Caco-2 (cell line): ENCODE data around the gene DARS1. TPM values are rescaled to one million over a fixed set of nuclear protein-coding genes. Genes with fewer than 3 reads are reported as not detected.

Experiments
- BruUV-seq: library from RNA; stranded (reverse); fragments of 400-500 nt; replicated peaks from 2 replicates; lab custom pipeline; 2021; lab: Mats Ljungman, UMichigan
- CTCF ChIA-PET: fragments of 300-600 bp; sonication (Branson Sonifier 250); formaldehyde crosslinking; loops from one replicate; lab custom pipeline; 2022; ENCODE audit warnings: antibody characterized with exemption; lab: Charles Lee
- POLR2A ChIA-PET: fragments of 300-600 bp; sonication (Branson Sonifier 250); formaldehyde crosslinking; loops from one replicate; lab custom pipeline; 2022; ENCODE audit warnings: antibody characterized with exemption; lab: Charles Lee
- DNase-seq, 2 experiments: peaks; one replicate each; pipeline versions ENCODE4 v3.0.0 to v3.0.0-alpha.2; 2020 to 2022
- H3K27me3 ChIP-seq: replicated peaks from 2 replicates; pipeline ENCODE4 v1.6.0; 2011; ENCODE audit warnings: low read length; ENCODE audit not compliant: control insufficient read depth, insufficient read depth
- H3K36me3 ChIP-seq: 2 replicates; pipeline ENCODE4 v1.5.1; 2011; ENCODE audit warnings: low read length; ENCODE audit not compliant: control insufficient read depth, insufficient read depth
- H3K4me1 ChIP-seq: fragments of 250-450 bp; sonication (Bioruptor Pico); 2 replicates; pipeline ENCODE4 v1.5.1; 2020; ENCODE audit warnings: mild to moderate bottlenecking
- H3K4me3 ChIP-seq: 2 replicates; pipeline ENCODE4 v1.5.1; 2011; ENCODE audit warnings: low read depth, mild to moderate bottlenecking, control low read depth, low read length
- H3K9me3 ChIP-seq: fragments of 250-450 bp; sonication (Bioruptor Pico); 2 replicates; pipeline ENCODE4 v1.5.1; 2020; ENCODE audit warnings: mild to moderate bottlenecking, moderate library complexity
- H3K27ac Mint-ChIP-seq: one replicate; pipeline ENCODE4 v1.8.0; 2022; ENCODE audit warnings: mixed read lengths; ENCODE audit not compliant: unreplicated experiment
- H3K27me3 Mint-ChIP-seq: one replicate; pipeline ENCODE4 v1.8.0; 2022; ENCODE audit warnings: mixed read lengths; ENCODE audit not compliant: insufficient read depth, unreplicated experiment
- H3K36me3 Mint-ChIP-seq: one replicate; pipeline ENCODE4 v1.8.0; 2022; ENCODE audit warnings: mild to moderate bottlenecking, mixed read lengths; ENCODE audit not compliant: insufficient read depth, unreplicated experiment
- H3K4me1 Mint-ChIP-seq: one replicate; pipeline ENCODE4 v1.8.0; 2022; ENCODE audit warnings: low read depth, mixed read lengths; ENCODE audit not compliant: unreplicated experiment
- H3K4me3 Mint-ChIP-seq: one replicate; pipeline ENCODE4 v1.8.0; 2022; ENCODE audit warnings: mild to moderate bottlenecking, moderate library complexity, mixed read lengths; ENCODE audit not compliant: unreplicated experiment
- H3K9me3 Mint-ChIP-seq: one replicate; pipeline ENCODE4 v1.8.0; 2022; ENCODE audit warnings: mixed read lengths; ENCODE audit not compliant: unreplicated experiment
- CTCF ChIP-seq, 2 experiments: fragments of 200-600 bp in 1 of 2; IDR thresholded peaks; 1 replicate in 1 of 2; 2 replicates in 1 of 2; pipeline versions ENCODE4 v1.5.1 to v1.8.0; 2011 to 2022; ENCODE audit warnings: antibody characterized with exemption in 1 of 2, control low read depth in 1 of 2, inconsistent platforms in 1 of 2, low read depth in 1 of 2, low read length in 1 of 2, mild to moderate bottlenecking in 1 of 2, moderate library complexity in 1 of 2; ENCODE audit not compliant: insufficient read depth in 1 of 2, severe bottlenecking in 1 of 2, unreplicated experiment in 1 of 2
- intact Hi-C: fragments of 100-400 bp; cut with micrococcal nuclease; formaldehyde crosslinking; loops from one replicate; pipeline ENCODE4 v1.10.0; 2022; ENCODE audit not compliant: unreplicated experiment
- total RNA-seq: library from RNA; stranded (reverse); gene quantifications from 2 replicates; pipeline ENCODE4 v1.2.3, GENCODE V29; 2022

Gene DARS1
- total RNA-seq, 1 experiment from 2014 or later = 90.9 TPM

DNA sequence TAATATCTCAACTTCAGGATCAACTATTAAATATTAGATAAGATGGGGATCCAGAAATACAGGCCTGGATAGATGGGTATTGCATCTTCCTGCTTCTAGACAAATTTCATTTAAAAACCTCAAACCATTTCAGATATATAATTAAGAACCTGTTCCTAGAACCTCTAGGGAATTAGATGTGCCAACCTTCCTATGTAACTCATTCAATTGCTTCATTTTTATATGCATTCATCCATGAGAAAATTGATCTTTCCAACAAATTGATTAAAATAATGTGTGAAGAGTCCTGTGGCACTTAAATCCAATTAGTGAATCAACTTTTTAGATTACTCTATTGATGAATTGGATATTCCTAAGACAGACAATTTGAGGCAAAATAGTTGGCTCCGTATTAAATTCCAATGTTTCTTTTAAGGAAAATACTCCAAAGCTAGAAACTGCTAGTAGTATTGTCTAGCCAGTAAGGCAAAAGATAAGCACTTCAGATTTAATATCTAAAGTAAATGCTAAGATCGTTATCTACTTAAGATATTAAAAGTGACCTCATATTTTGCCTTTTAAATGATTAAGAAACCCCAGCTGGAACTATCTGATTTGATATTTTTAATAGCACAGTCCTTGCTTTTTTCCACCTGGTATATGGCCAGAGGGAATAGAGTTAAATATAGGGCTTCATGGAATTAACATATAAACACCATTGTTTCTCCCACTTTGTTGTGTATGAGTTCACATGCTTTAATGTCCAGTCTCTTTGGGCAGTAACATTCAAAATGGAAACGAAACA lies 35.8 kb downstream of the DARS1 start:
- TF ChIP-seq CTCF (IDR thresholded peaks at IDR 0.05; ENCODE audit: insufficient read depth in 1 of 2, low read depth in 1 of 2, low read length in 1 of 2, severe bottlenecking in 1 of 2, unreplicated experiment in 1 of 2) = no peak
- CTCF ChIA-PET = no interaction called here
- no peaks in the 10 kb centered on the region for H3K27me3 ChIP-seq
- intact Hi-C loops = no loop called here
- no TSS peak for BruUV-seq
- H3K4me1 ChIP-seq = peaks cover 6% of the 10 kb centered on the region; the same call in 1 of the 2 replicates
- H3K4me3 Mint-ChIP-seq = no peak overlapping the region
- no peaks in the 10 kb centered on the region for H3K27me3 Mint-ChIP-seq
- DNase-seq = no peak
- H3K9me3 ChIP-seq = no peaks in the 10 kb centered on the region
- no peaks in the 10 kb centered on the region; the same call in 1 of the 2 replicates for H3K36me3 ChIP-seq
- POLR2A ChIA-PET = no interaction called here
- peaks cover 17% of the 10 kb centered on the region for H3K36me3 Mint-ChIP-seq
- H3K27ac Mint-ChIP-seq = no peak overlapping the region
- no peak overlapping the region for H3K4me3 ChIP-seq
- H3K4me1 Mint-ChIP-seq = no peaks in the 10 kb centered on the region
- no peaks in the 10 kb centered on the region for H3K9me3 Mint-ChIP-seq

- H3K9me3 Mint-ChIP-seq = no peaks in the 10 kb centered on the region
- Histone ChIP-seq H3K36me3 (no peaks in the 10 kb centered on the region; the same call in 1 of the 2 replicates), H3K9me3 (no peaks in the 10 kb centered on the region), H3K4me1 (peaks cover 6% of the 10 kb centered on the region; the same call in 1 of the 2 replicates), H3K4me3 (no peak overlapping the region), H3K27me3 (no peaks in the 10 kb centered on the region)
- CTCF ChIA-PET = no interaction called here
- DNase-seq = no peak
- no peak for TF ChIP-seq CTCF (IDR thresholded peaks at IDR 0.05; ENCODE audit: insufficient read depth in 1 of 2, low read depth in 1 of 2, low read length in 1 of 2, severe bottlenecking in 1 of 2, unreplicated experiment in 1 of 2)
- no peak overlapping the region for H3K27ac Mint-ChIP-seq
- H3K36me3 Mint-ChIP-seq = peaks cover 17% of the 10 kb centered on the region
- intact Hi-C loops = no loop called here
- POLR2A ChIA-PET = no interaction called here
- H3K4me3 Mint-ChIP-seq = no peak overlapping the region
- no peaks in the 10 kb centered on the region for H3K27me3 Mint-ChIP-seq
- H3K4me1 Mint-ChIP-seq = no peaks in the 10 kb centered on the region
- BruUV-seq = no TSS peak
Observed at GRCh38 chr2:135948642-135949355, 36.6 kb downstream of the DARS1 start.

- Histone ChIP-seq H3K4me3 (no peak overlapping the region), H3K9me3 (no peaks in the 10 kb centered on the region), H3K36me3 (no peaks in the 10 kb centered on the region; the same call in 1 of the 2 replicates), H3K4me1 (peaks cover 6% of the 10 kb centered on the region; the same call in 1 of the 2 replicates), H3K27me3 (no peaks in the 10 kb centered on the region)
- H3K4me1 Mint-ChIP-seq = no peaks in the 10 kb centered on the region
- no peak for TF ChIP-seq CTCF (IDR thresholded peaks at IDR 0.05; ENCODE audit: insufficient read depth in 1 of 2, low read depth in 1 of 2, low read length in 1 of 2, severe bottlenecking in 1 of 2, unreplicated experiment in 1 of 2)
- no TSS peak for BruUV-seq
- H3K27me3 Mint-ChIP-seq = no peaks in the 10 kb centered on the region
- H3K4me3 Mint-ChIP-seq = no peak overlapping the region
- POLR2A ChIA-PET = no interaction called here
- H3K36me3 Mint-ChIP-seq = peaks cover 21% of the 10 kb centered on the region
- CTCF ChIA-PET = no interaction called here
- no peak for DNase-seq
- H3K27ac Mint-ChIP-seq = no peak overlapping the region
- no peaks in the 10 kb centered on the region for H3K9me3 Mint-ChIP-seq
- intact Hi-C loops = no loop called here
Observed at GRCh38 chr2:135948141-135948540, 37.3 kb downstream of the DARS1 start.
